IPS-15b (cell line): ENCODE measurements around the gene ATP7B.

Experiments used
- H3K27me3 ChIP-seq: one replicate; pipeline ENCODE4 v1.6.1; 2013; ENCODE audit warnings: low read length; ENCODE audit not compliant: control insufficient read depth, insufficient read depth
- H3K36me3 ChIP-seq: one replicate; pipeline ENCODE4 v1.6.1; 2013; ENCODE audit warnings: low read length; ENCODE audit not compliant: control insufficient read depth, insufficient read depth
- H3K4me1 ChIP-seq: one replicate; pipeline ENCODE4 v1.6.1; 2013; ENCODE audit warnings: mild to moderate bottlenecking, low read length; ENCODE audit not compliant: control insufficient read depth, insufficient read depth
- H3K4me3 ChIP-seq: one replicate; pipeline ENCODE4 v1.5.1; 2013; ENCODE audit warnings: low read depth, low read length
- H3K9ac ChIP-seq: one replicate; pipeline ENCODE4 v1.6.1; 2013; ENCODE audit warnings: low read depth, mild to moderate bottlenecking, low read length
- H3K9me3 ChIP-seq: one replicate; pipeline ENCODE4 v1.6.1; 2013; ENCODE audit warnings: mild to moderate bottlenecking, low read length; ENCODE audit not compliant: control insufficient read depth, insufficient read depth

The ATP7B gene

GRCh38 chr13:51923983-51924539 is 87.2 kb downstream of the ATP7B start:
- Histone ChIP-seq H3K4me1 (no peaks in the 10 kb centered on the region), H3K9me3 (no peaks in the 10 kb centered on the region), H3K4me3 (no peak overlapping the region), H3K36me3 (no peaks in the 10 kb centered on the region), H3K9ac (no peak overlapping the region), H3K27me3 (no peaks in the 10 kb centered on the region)

GRCh38 chr13:51922771-51923480 is 88.3 kb downstream of the ATP7B start:
- Histone ChIP-seq H3K9me3 (no peaks in the 10 kb centered on the region), H3K9ac (no peak overlapping the region), H3K4me1 (no peaks in the 10 kb centered on the region)

GRCh38 chr13:51921790-51922740 is 89.2 kb downstream of the ATP7B start:
- H3K4me3 ChIP-seq: no peak overlapping the region
- H3K27me3 ChIP-seq: no peaks in the 10 kb centered on the region
- H3K36me3 ChIP-seq: no peaks in the 10 kb centered on the region
- H3K9ac ChIP-seq: no peak overlapping the region
- no peaks in the 10 kb centered on the region for H3K4me1 ChIP-seq
- no peaks in the 10 kb centered on the region for H3K9me3 ChIP-seq

More at GRCh38 chr13:51922771-51923480, 88.3 kb downstream of the ATP7B start:
- Histone ChIP-seq H3K27me3 (no peaks in the 10 kb centered on the region), H3K36me3 (no peaks in the 10 kb centered on the region), H3K4me3 (no peak overlapping the region)

GRCh38 chr13:51920786-51921185 is 90.5 kb downstream of the ATP7B start:
- no peak overlapping the region for H3K4me3 ChIP-seq
- H3K9me3 ChIP-seq: no peaks in the 10 kb centered on the region
- H3K36me3 ChIP-seq: no peaks in the 10 kb centered on the region
- H3K27me3 ChIP-seq: no peaks in the 10 kb centered on the region
- H3K4me1 ChIP-seq: no peaks in the 10 kb centered on the region
- H3K9ac ChIP-seq: no peak overlapping the region

- Histone ChIP-seq H3K4me1 (no peaks in the 10 kb centered on the region), H3K9ac (no peak overlapping the region), H3K27me3 (no peaks in the 10 kb centered on the region), H3K4me3 (no peak overlapping the region), H3K9me3 (no peaks in the 10 kb centered on the region), H3K36me3 (no peaks in the 10 kb centered on the region)
Measured at GRCh38 chr13:51920267-51920666, 91.0 kb downstream of the ATP7B start.

GRCh38 chr13:51919531-51919930 is 91.7 kb downstream of the ATP7B start:
- no peak overlapping the region for H3K4me3 ChIP-seq
- no peaks in the 10 kb centered on the region for H3K27me3 ChIP-seq
- H3K9me3 ChIP-seq: no peaks in the 10 kb centered on the region
- H3K9ac ChIP-seq: no peak overlapping the region
- H3K36me3 ChIP-seq: no peaks in the 10 kb centered on the region
- no peaks in the 10 kb centered on the region for H3K4me1 ChIP-seq

- Histone ChIP-seq H3K36me3 (no peaks in the 10 kb centered on the region), H3K27me3 (no peaks in the 10 kb centered on the region), H3K9ac (no peak overlapping the region), H3K9me3 (no peaks in the 10 kb centered on the region), H3K4me3 (no peak overlapping the region), H3K4me1 (no peaks in the 10 kb centered on the region)
Measured at GRCh38 chr13:51916962-51917361, 94.3 kb downstream of the ATP7B start.

GRCh38 chr13:51916051-51916818 is 95.0 kb downstream of the ATP7B start:
- no peaks in the 10 kb centered on the region for H3K36me3 ChIP-seq
- no peak overlapping the region for H3K9ac ChIP-seq
- no peak overlapping the region for H3K4me3 ChIP-seq
- no peaks in the 10 kb centered on the region for H3K27me3 ChIP-seq
- no peaks in the 10 kb centered on the region for H3K9me3 ChIP-seq
- H3K4me1 ChIP-seq: no peaks in the 10 kb centered on the region

GRCh38 chr13:51914137-51914493 is 97.1 kb downstream of the ATP7B start:
- H3K36me3 ChIP-seq: no peaks in the 10 kb centered on the region
- H3K9ac ChIP-seq: no peak overlapping the region
- H3K4me3 ChIP-seq: no peak overlapping the region
- H3K9me3 ChIP-seq: no peaks in the 10 kb centered on the region
- no peaks in the 10 kb centered on the region for H3K4me1 ChIP-seq
- no peaks in the 10 kb centered on the region for H3K27me3 ChIP-seq

GRCh38 chr13:51913421-51914136 is 97.7 kb downstream of the ATP7B start:
- Histone ChIP-seq H3K36me3 (no peaks in the 10 kb centered on the region), H3K9me3 (no peaks in the 10 kb centered on the region), H3K4me3 (no peak overlapping the region), H3K9ac (no peak overlapping the region), H3K4me1 (no peaks in the 10 kb centered on the region), H3K27me3 (no peaks in the 10 kb centered on the region)
